Lower leg skin (tissue), 4 donors: ENCODE measurements around the gene ZNF76. TPM values are rescaled to one million over a fixed set of nuclear protein-coding genes. Genes with fewer than 3 reads are reported as not detected.

Experiments
- DNase-seq, 2 donors: peaks; one replicate each; pipeline ENCODE4 v3.0.0-alpha.2; 2019; ENCODE audit warnings: low spot score in 2 of 2
- H3K4me3 ChIP-seq: fragments of 200-600 bp; sonication (generic); 2 replicates; pipeline ENCODE4 v1.5.1; 2017; ENCODE audit warnings: mild to moderate bottlenecking, low read depth; ENCODE audit not compliant: poor library complexity, severe bottlenecking
- CTCF ChIP-seq, 3 donors: fragments of 450-650 bp; IDR thresholded peaks; one replicate each; pipeline ENCODE4 v1.5.1; 2016; ENCODE audit warnings: antibody characterized with exemption in 3 of 3, mild to moderate bottlenecking in 3 of 3, moderate library complexity in 2 of 3
- POLR2A ChIP-seq, 2 donors: fragments of 450-650 bp; IDR thresholded peaks; one replicate each; pipeline ENCODE4 v1.6.1; 2016 to 2017; ENCODE audit warnings: antibody characterized with exemption in 2 of 2, mild to moderate bottlenecking in 1 of 2, moderate library complexity in 1 of 2
- WGBS, 2 donors: methylation state at CpG; one replicate each; pipeline ENCODE4 v1.1.5; 2018; 5-methylcytosine and 5-hydroxymethylcytosine counted together
- intact Hi-C: fragments of 100-400 bp; cut with DNase I; formaldehyde crosslinking; loops from one replicate; pipeline ENCODE4 v1.15.0; 2023; ENCODE audit warnings: low total_unique reads
- total RNA-seq, 4 donors: library from RNA; depleted of rRNA; stranded (reverse); fragments of >200 nt; gene quantifications; one replicate each; pipeline ENCODE4 v1.1.0, GENCODE V29; 2016

ZNF76 gene
- total RNA-seq, 4 donors from 2014 or later: 12.4 to 21.4 (median 16.8) TPM

GRCh38 chr6:35219683-35220326, 39.7 kb upstream of the ZNF76 start:
- intact Hi-C loops: no loop called here
- 61 to 67% methylated on average over 4 of the region's 4 CpGs for WGBS, 2 donors
- no peak overlapping the region for H3K4me3 ChIP-seq
- DNase-seq: no peak
- TF ChIP-seq CTCF (IDR thresholded peaks at IDR 0.05): no peak
- no peak for TF ChIP-seq POLR2A (IDR thresholded peaks at IDR 0.05)

- no peak for DNase-seq
- H3K4me3 ChIP-seq: no peak overlapping the region
- TF ChIP-seq CTCF (IDR thresholded peaks at IDR 0.05) (no peak), POLR2A (IDR thresholded peaks at IDR 0.05) (no peak)
- WGBS, 2 donors: 89% methylated on average over 1 of the region's 1 CpG
- intact Hi-C loops: no loop called here
Observed at GRCh38 chr6:35220711-35221110, 38.8 kb upstream of the ZNF76 start.

GRCh38 chr6:35223396-35223795, 36.1 kb upstream of the ZNF76 start:
- DNase-seq: no peak
- TF ChIP-seq CTCF (IDR thresholded peaks at IDR 0.05): no peak
- TF ChIP-seq POLR2A (IDR thresholded peaks at IDR 0.05): no peak
- intact Hi-C loops: no loop called here
- no peak overlapping the region for H3K4me3 ChIP-seq
- WGBS, 2 donors: 69 to 71% methylated on average over 2 of the region's 2 CpGs

- TF ChIP-seq CTCF (IDR thresholded peaks at IDR 0.05) (no peak), POLR2A (IDR thresholded peaks at IDR 0.05) (no peak)
- intact Hi-C loops: no loop called here
- H3K4me3 ChIP-seq: no peak overlapping the region
- no peak for DNase-seq
- WGBS, 2 donors: 82 to 88% methylated on average over 4 of the region's 4 CpGs
Observed at GRCh38 chr6:35224720-35225119, 34.8 kb upstream of the ZNF76 start.

GRCh38 chr6:35228481-35228880, 31.1 kb upstream of the ZNF76 start:
- intact Hi-C loops: no loop called here
- no peak for DNase-seq
- no peak overlapping the region for H3K4me3 ChIP-seq
- 95% methylated on average over 6 of the region's 6 CpGs for WGBS, 2 donors
- TF ChIP-seq POLR2A (IDR thresholded peaks at IDR 0.05) (no peak), CTCF (IDR thresholded peaks at IDR 0.05) (no peak)

GRCh38 chr6:35229304-35229703, 30.2 kb upstream of the ZNF76 start:
- no peak for DNase-seq
- TF ChIP-seq CTCF (IDR thresholded peaks at IDR 0.05) (no peak), POLR2A (IDR thresholded peaks at IDR 0.05) (no peak)
- no peak overlapping the region for H3K4me3 ChIP-seq
- WGBS, 2 donors: 94 to 95% methylated on average over 5 of the region's 5 CpGs
- intact Hi-C loops: no loop called here
